WI38 (cell line): Measurements from ENCODE around the gene MRPL11.

Source experiments
- H3K4me3 ChIP-seq: 2 replicates; pipeline ENCODE4 v1.5.1; 2011; ENCODE audit warnings: low read depth, mild to moderate bottlenecking, control low read depth, low read length
- CTCF ChIP-seq: IDR thresholded peaks from 2 replicates; pipeline ENCODE4 v1.5.1; 2012; ENCODE audit warnings: low read depth, mild to moderate bottlenecking, control low read depth, low read length

MRPL11 gene

GRCh38 chr11:66477263-66478201 lies 38.9 kb upstream of the MRPL11 start:
- H3K4me3 ChIP-seq, result no peak overlapping the region
- TF ChIP-seq CTCF, result no peak

GRCh38 chr11:66476841-66477251 lies 38.2 kb upstream of the MRPL11 start:
- TF ChIP-seq CTCF, result no peak
- H3K4me3 ChIP-seq, result no peak overlapping the region

- no peak overlapping the region for H3K4me3 ChIP-seq
- no peak for TF ChIP-seq CTCF
These were observed 37.7 kb upstream of the MRPL11 start for GRCh38 chr11:66476173-66476840.

GRCh38 chr11:66475349-66476172 lies 36.9 kb upstream of the MRPL11 start:
- no peak overlapping the region for H3K4me3 ChIP-seq
- no peak for TF ChIP-seq CTCF

GRCh38 chr11:66473608-66474515 lies 35.2 kb upstream of the MRPL11 start:
- no peak for TF ChIP-seq CTCF
- no peak overlapping the region for H3K4me3 ChIP-seq

- no peak overlapping the region for H3K4me3 ChIP-seq
- TF ChIP-seq CTCF, result no peak
These were observed 34.5 kb upstream of the MRPL11 start for GRCh38 chr11:66473167-66473566.
